GM23338 (cell line): Measurements from ENCODE around the gene PSORS1C1. TPM values are rescaled to one million over a fixed set of nuclear protein-coding genes. Genes with fewer than 3 reads are reported as not detected.

Experiments used
- ATAC-seq: fragments of 200-7000 bp; cut with Tn5 transposase; 3 replicates; pipeline ENCODE4 v1.9.1; 2020
- DNase-seq: peaks from one replicate; pipeline ENCODE4 v3.0.0-alpha.2; 2015; ENCODE audit warnings: low spot score
- H2AFZ ChIP-seq: fragments of 200-600 bp; sonication (generic); 2 replicates; pipeline ENCODE4 v1.8.0; 2016; ENCODE audit warnings: antibody characterized with exemption, mild to moderate bottlenecking, moderate library complexity
- H3F3A ChIP-seq: fragments of 200-600 bp; sonication (generic); replicated peaks from 2 replicates; pipeline ENCODE4 v1.8.0; 2017; ENCODE audit warnings: antibody characterized with exemption, mixed run types, low read depth
- H3K27ac ChIP-seq: fragments of 200-600 bp; sonication (generic); 2 replicates; pipeline ENCODE4 v1.6.1; 2016; ENCODE audit warnings: low read depth
- H3K27me3 ChIP-seq: fragments of 200-600 bp; sonication (generic); 2 replicates; pipeline ENCODE4 v1.8.0; 2016; ENCODE audit warnings: mild to moderate bottlenecking, mixed run types, moderate library complexity; ENCODE audit not compliant: insufficient read depth
- H3K36me3 ChIP-seq: fragments of 200-600 bp; sonication (generic); 2 replicates; pipeline ENCODE4 v1.8.0; 2016; ENCODE audit warnings: mild to moderate bottlenecking; ENCODE audit not compliant: insufficient read depth
- H3K4me1 ChIP-seq: fragments of 200-600 bp; sonication (generic); 2 replicates; pipeline ENCODE4 v1.8.0; 2016; ENCODE audit warnings: mild to moderate bottlenecking, moderate library complexity; ENCODE audit not compliant: insufficient read depth
- H3K4me2 ChIP-seq: fragments of 200-600 bp; sonication (generic); 2 replicates; pipeline ENCODE4 v1.7.1; 2017; ENCODE audit warnings: mixed run types
- H3K4me3 ChIP-seq: fragments of 200-600 bp; sonication (generic); 2 replicates; pipeline ENCODE4 v1.6.1; 2016; ENCODE audit warnings: mixed run types
- H3K79me2 ChIP-seq: fragments of 200-600 bp; sonication (generic); replicated peaks from 2 replicates; pipeline ENCODE4 v1.8.0; 2017; ENCODE audit warnings: mild to moderate bottlenecking; ENCODE audit not compliant: insufficient read depth
- H3K9me2 ChIP-seq: fragments of 200-600 bp; sonication (generic); 2 replicates; pipeline ENCODE4 v1.8.0; 2017; ENCODE audit not compliant: insufficient read depth
- H4K20me1 ChIP-seq: fragments of 200-600 bp; sonication (generic); replicated peaks from 2 replicates; pipeline ENCODE4 v1.8.0; 2017; ENCODE audit warnings: mild to moderate bottlenecking; ENCODE audit not compliant: insufficient read depth
- H3K27ac Mint-ChIP-seq: 2 replicates; pipeline ENCODE4 v1.8.0; 2020; ENCODE audit warnings: inconsistent platforms, mild to moderate bottlenecking, moderate library complexity, mixed read lengths
- H3K27me3 Mint-ChIP-seq: 3 replicates; pipeline ENCODE4 v1.8.0; 2022; ENCODE audit warnings: low read depth, mild to moderate bottlenecking, moderate library complexity, mixed read lengths, inconsistent platforms; ENCODE audit not compliant: insufficient read depth, poor library complexity
- H3K36me3 Mint-ChIP-seq: 3 replicates; pipeline ENCODE4 v1.8.0; 2021; ENCODE audit warnings: low read depth, mild to moderate bottlenecking, inconsistent platforms, moderate library complexity, mixed read lengths
- H3K4me1 Mint-ChIP-seq: 3 replicates; pipeline ENCODE4 v1.8.0; 2020; ENCODE audit warnings: mild to moderate bottlenecking, inconsistent platforms, mixed read lengths
- H3K4me3 Mint-ChIP-seq: 3 replicates; pipeline ENCODE4 v1.8.0; 2021; ENCODE audit warnings: moderate library complexity, mild to moderate bottlenecking, inconsistent platforms, mixed read lengths
- H3K9me3 Mint-ChIP-seq: 3 replicates; pipeline ENCODE4 v1.8.0; 2020; ENCODE audit warnings: moderate library complexity, mild to moderate bottlenecking, inconsistent platforms, mixed read lengths
- CREB1 ChIP-seq: fragments of 250-450 bp; sonication (Bioruptor Pico); IDR thresholded peaks from 2 replicates; pipeline ENCODE4 v1.5.0; 2020; ENCODE audit warnings: low read depth, mild to moderate bottlenecking, moderate library complexity
- CTCF ChIP-seq, 2 experiments: fragments of 200-600 bp in 1 of 2; sonication (generic) in 1 of 2; conservative IDR thresholded peaks; 2 replicates each; pipeline versions ENCODE4 v1.5.1 to v1.6.1; 2016 to 2017; ENCODE audit warnings: antibody characterized with exemption in 2 of 2, low read depth in 2 of 2, mild to moderate bottlenecking in 2 of 2, moderate library complexity in 1 of 2
- ETS1 ChIP-seq: IDR thresholded peaks from 2 replicates; pipeline ENCODE4 v1.6.1; 2016; ENCODE audit warnings: antibody characterized with exemption
- EZH2 ChIP-seq: fragments of 200-600 bp; sonication (generic); IDR thresholded peaks from one replicate; pipeline ENCODE4 v1.8.0; 2017; ENCODE audit warnings: antibody characterized with exemption, mild to moderate bottlenecking, low read depth; ENCODE audit not compliant: unreplicated experiment
- EZH2phosphoT487 ChIP-seq: fragments of 200-600 bp; sonication (generic); IDR thresholded peaks from one replicate; pipeline ENCODE4 v1.8.1; 2018; ENCODE audit warnings: antibody characterized with exemption; ENCODE audit not compliant: unreplicated experiment
- JUNB ChIP-seq: IDR thresholded peaks from one replicate; pipeline ENCODE4 v1.6.1; 2016; ENCODE audit warnings: antibody characterized with exemption; ENCODE audit not compliant: unreplicated experiment
- NANOG ChIP-seq: IDR thresholded peaks from 2 replicates; pipeline ENCODE4 v1.6.1; 2016; ENCODE audit warnings: antibody characterized with exemption, borderline replicate concordance
- POLR2AphosphoS5 ChIP-seq: IDR thresholded peaks from 2 replicates; pipeline ENCODE4 v1.6.1; 2016; ENCODE audit warnings: antibody characterized with exemption, low read depth
- REST ChIP-seq: IDR thresholded peaks from one replicate; pipeline ENCODE4 v1.6.1; 2018; ENCODE audit warnings: antibody characterized with exemption; ENCODE audit not compliant: unreplicated experiment
- STAT1 ChIP-seq: IDR thresholded peaks from one replicate; pipeline ENCODE4 v1.6.1; 2016; ENCODE audit warnings: antibody characterized with exemption; ENCODE audit not compliant: unreplicated experiment
- ZNF114 ChIP-seq: fragments of 250-450 bp; sonication (Bioruptor Pico); IDR thresholded peaks from 2 replicates; pipeline ENCODE4 v1.5.0; 2020; ENCODE audit warnings: mild to moderate bottlenecking, moderate library complexity
- ZNF331 ChIP-seq: fragments of 250-450 bp; sonication (Bioruptor Pico); IDR thresholded peaks from 2 replicates; pipeline ENCODE4 v1.5.0; 2020; ENCODE audit warnings: low read depth, mild to moderate bottlenecking, moderate library complexity
- ZNF462 ChIP-seq: fragments of 250-450 bp; sonication (Bioruptor Pico); IDR thresholded peaks from 2 replicates; pipeline ENCODE4 v1.5.0; 2020; ENCODE audit warnings: mild to moderate bottlenecking, moderate library complexity
- polyA plus RNA-seq: library from polyadenylated mRNA; unstranded; fragments of >200 nt; fragmentation: Nextera tagmentation; extraction: Ambion mirVana; gene quantifications from 2 replicates; pipeline ENCODE4 v1.2.1, GENCODE V29; 2016
- total RNA-seq: library from RNA; depleted of rRNA; stranded (reverse); fragments of >200 nt; shearing (Covaris generic); gene quantifications from 2 replicates; pipeline ENCODE4 v1.2.3, GENCODE V29; 2014

The PSORS1C1 gene
- total and polyA plus RNA-seq, 2 experiments from 2014 or later, result not detected

GRCh38 chr6:31115941-31116560 is 1.5 kb downstream of the PSORS1C1 start:
- peaks cover 23% of the 10 kb centered on the region for H3K4me1 Mint-ChIP-seq

More at GRCh38 chr6:31115941-31116560, 1.5 kb downstream of the PSORS1C1 start:
- Histone ChIP-seq H3K4me3 (no peak overlapping the region), H3K27me3 (no peaks in the 10 kb centered on the region), H3K27ac (no peak overlapping the region), H3K36me3 (no peaks in the 10 kb centered on the region), H3K79me2 (no peaks in the 10 kb centered on the region), H4K20me1 (no peaks in the 10 kb centered on the region), H3K9me2 (peaks cover 7% of the 10 kb centered on the region; the same call in 1 of the 2 replicates), H3K4me1 (peaks cover 7% of the 10 kb centered on the region), H3K4me2 (no peak overlapping the region), H2AFZ (no peak overlapping the region), H3F3A (no peaks in the 10 kb centered on the region)
- Mint-ChIP-seq H3K9me3 (no peaks in the 10 kb centered on the region; the same call in 2 of the 3 replicates), H3K4me3 (no peak overlapping the region), H3K27me3 (peaks cover 13% of the 10 kb centered on the region), H3K27ac (no peak overlapping the region), H3K36me3 (no peaks in the 10 kb centered on the region; the same call in 2 of the 3 replicates)
- TF ChIP-seq NANOG (no peak), ZNF462 (CRISPR knock-in tag) (no peak), JUNB (no peak), CTCF (conservative IDR thresholded peaks at IDR 0.05; ENCODE audit: low read depth in 2 of 2) (no peak), EZH2phosphoT487 (no peak), ZNF331 (CRISPR knock-in tag) (no peak), ZNF114 (CRISPR knock-in tag) (no peak), REST (no peak), POLR2AphosphoS5 (no peak), STAT1 (no peak), CREB1 (no peak), ETS1 (no peak), EZH2 (no peak)
- DNase-seq, result no peak
- no peak for ATAC-seq
